GM23338 (cell line): ENCODE data around the gene SBK1.

ENCODE experiments used
- CREB1 ChIP-seq: fragments of 250-450 bp; sonication (Bioruptor Pico); IDR thresholded peaks from 2 replicates; pipeline ENCODE4 v1.5.0; 2020; ENCODE audit warnings: low read depth, mild to moderate bottlenecking, moderate library complexity
- EZH2 ChIP-seq: fragments of 200-600 bp; sonication (generic); IDR thresholded peaks from one replicate; pipeline ENCODE4 v1.8.0; 2017; ENCODE audit warnings: antibody characterized with exemption, mild to moderate bottlenecking, low read depth; ENCODE audit not compliant: unreplicated experiment
- EZH2phosphoT487 ChIP-seq: fragments of 200-600 bp; sonication (generic); IDR thresholded peaks from one replicate; pipeline ENCODE4 v1.8.1; 2018; ENCODE audit warnings: antibody characterized with exemption; ENCODE audit not compliant: unreplicated experiment
- JUNB ChIP-seq: IDR thresholded peaks from one replicate; pipeline ENCODE4 v1.6.1; 2016; ENCODE audit warnings: antibody characterized with exemption; ENCODE audit not compliant: unreplicated experiment
- NANOG ChIP-seq: IDR thresholded peaks from 2 replicates; pipeline ENCODE4 v1.6.1; 2016; ENCODE audit warnings: antibody characterized with exemption, borderline replicate concordance
- POLR2AphosphoS5 ChIP-seq: IDR thresholded peaks from 2 replicates; pipeline ENCODE4 v1.6.1; 2016; ENCODE audit warnings: antibody characterized with exemption, low read depth
- ZNF331 ChIP-seq: fragments of 250-450 bp; sonication (Bioruptor Pico); IDR thresholded peaks from 2 replicates; pipeline ENCODE4 v1.5.0; 2020; ENCODE audit warnings: low read depth, mild to moderate bottlenecking, moderate library complexity
- TF ChIP-seq, protein P1 (sequence below), 2 experiments: fragments of 200-600 bp in 1 of 2; sonication (generic) in 1 of 2; conservative IDR thresholded peaks; 2 replicates each; pipeline versions ENCODE4 v1.5.1 to v1.6.1; 2016 to 2017; ENCODE audit warnings: antibody characterized with exemption in 2 of 2, low read depth in 2 of 2, mild to moderate bottlenecking in 2 of 2, moderate library complexity in 1 of 2
- TF ChIP-seq, protein P2 (sequence below): IDR thresholded peaks from 2 replicates; pipeline ENCODE4 v1.6.1; 2016; ENCODE audit warnings: antibody characterized with exemption
- TF ChIP-seq, protein P3 (sequence below): IDR thresholded peaks from one replicate; pipeline ENCODE4 v1.6.1; 2018; ENCODE audit warnings: antibody characterized with exemption; ENCODE audit not compliant: unreplicated experiment
- TF ChIP-seq, protein P4 (sequence below): fragments of 250-450 bp; sonication (Bioruptor Pico); IDR thresholded peaks from 2 replicates; pipeline ENCODE4 v1.5.0; 2020; ENCODE audit warnings: mild to moderate bottlenecking, moderate library complexity

DNA sequence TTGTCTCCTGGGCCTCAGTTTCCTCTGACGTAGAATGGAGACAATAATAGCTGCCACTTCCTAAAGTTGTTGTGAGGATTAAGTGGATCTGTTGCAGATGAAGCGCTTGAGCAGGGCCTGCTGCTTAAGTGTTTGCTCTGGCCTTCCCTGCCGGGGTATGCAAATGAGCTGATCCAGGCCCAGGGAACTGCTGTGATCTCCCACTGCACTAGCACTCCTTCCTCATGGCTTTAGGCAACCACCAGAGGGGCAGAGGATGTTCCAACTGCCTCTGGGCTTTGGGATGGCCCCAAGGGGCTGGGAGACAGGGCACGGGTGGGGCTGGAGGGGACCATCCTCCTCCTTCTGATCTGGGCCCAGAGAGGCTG is 6.2 kb downstream of the SBK1 start:
- TF ChIP-seq, protein P1, sequence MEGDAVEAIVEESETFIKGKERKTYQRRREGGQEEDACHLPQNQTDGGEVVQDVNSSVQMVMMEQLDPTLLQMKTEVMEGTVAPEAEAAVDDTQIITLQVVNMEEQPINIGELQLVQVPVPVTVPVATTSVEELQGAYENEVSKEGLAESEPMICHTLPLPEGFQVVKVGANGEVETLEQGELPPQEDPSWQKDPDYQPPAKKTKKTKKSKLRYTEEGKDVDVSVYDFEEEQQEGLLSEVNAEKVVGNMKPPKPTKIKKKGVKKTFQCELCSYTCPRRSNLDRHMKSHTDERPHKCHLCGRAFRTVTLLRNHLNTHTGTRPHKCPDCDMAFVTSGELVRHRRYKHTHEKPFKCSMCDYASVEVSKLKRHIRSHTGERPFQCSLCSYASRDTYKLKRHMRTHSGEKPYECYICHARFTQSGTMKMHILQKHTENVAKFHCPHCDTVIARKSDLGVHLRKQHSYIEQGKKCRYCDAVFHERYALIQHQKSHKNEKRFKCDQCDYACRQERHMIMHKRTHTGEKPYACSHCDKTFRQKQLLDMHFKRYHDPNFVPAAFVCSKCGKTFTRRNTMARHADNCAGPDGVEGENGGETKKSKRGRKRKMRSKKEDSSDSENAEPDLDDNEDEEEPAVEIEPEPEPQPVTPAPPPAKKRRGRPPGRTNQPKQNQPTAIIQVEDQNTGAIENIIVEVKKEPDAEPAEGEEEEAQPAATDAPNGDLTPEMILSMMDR (conservative IDR thresholded peaks at IDR 0.05; ENCODE audit: low read depth in 2 of 2): no peak
- no peak for TF ChIP-seq POLR2AphosphoS5
- no peak for TF ChIP-seq EZH2
- no peak for TF ChIP-seq JUNB
- TF ChIP-seq, protein P2, sequence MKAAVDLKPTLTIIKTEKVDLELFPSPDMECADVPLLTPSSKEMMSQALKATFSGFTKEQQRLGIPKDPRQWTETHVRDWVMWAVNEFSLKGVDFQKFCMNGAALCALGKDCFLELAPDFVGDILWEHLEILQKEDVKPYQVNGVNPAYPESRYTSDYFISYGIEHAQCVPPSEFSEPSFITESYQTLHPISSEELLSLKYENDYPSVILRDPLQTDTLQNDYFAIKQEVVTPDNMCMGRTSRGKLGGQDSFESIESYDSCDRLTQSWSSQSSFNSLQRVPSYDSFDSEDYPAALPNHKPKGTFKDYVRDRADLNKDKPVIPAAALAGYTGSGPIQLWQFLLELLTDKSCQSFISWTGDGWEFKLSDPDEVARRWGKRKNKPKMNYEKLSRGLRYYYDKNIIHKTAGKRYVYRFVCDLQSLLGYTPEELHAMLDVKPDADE: no peak
- TF ChIP-seq, protein P3, sequence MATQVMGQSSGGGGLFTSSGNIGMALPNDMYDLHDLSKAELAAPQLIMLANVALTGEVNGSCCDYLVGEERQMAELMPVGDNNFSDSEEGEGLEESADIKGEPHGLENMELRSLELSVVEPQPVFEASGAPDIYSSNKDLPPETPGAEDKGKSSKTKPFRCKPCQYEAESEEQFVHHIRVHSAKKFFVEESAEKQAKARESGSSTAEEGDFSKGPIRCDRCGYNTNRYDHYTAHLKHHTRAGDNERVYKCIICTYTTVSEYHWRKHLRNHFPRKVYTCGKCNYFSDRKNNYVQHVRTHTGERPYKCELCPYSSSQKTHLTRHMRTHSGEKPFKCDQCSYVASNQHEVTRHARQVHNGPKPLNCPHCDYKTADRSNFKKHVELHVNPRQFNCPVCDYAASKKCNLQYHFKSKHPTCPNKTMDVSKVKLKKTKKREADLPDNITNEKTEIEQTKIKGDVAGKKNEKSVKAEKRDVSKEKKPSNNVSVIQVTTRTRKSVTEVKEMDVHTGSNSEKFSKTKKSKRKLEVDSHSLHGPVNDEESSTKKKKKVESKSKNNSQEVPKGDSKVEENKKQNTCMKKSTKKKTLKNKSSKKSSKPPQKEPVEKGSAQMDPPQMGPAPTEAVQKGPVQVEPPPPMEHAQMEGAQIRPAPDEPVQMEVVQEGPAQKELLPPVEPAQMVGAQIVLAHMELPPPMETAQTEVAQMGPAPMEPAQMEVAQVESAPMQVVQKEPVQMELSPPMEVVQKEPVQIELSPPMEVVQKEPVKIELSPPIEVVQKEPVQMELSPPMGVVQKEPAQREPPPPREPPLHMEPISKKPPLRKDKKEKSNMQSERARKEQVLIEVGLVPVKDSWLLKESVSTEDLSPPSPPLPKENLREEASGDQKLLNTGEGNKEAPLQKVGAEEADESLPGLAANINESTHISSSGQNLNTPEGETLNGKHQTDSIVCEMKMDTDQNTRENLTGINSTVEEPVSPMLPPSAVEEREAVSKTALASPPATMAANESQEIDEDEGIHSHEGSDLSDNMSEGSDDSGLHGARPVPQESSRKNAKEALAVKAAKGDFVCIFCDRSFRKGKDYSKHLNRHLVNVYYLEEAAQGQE: no peak
- no peak for TF ChIP-seq CREB1
- TF ChIP-seq EZH2phosphoT487: no peak
- TF ChIP-seq, protein P4, sequence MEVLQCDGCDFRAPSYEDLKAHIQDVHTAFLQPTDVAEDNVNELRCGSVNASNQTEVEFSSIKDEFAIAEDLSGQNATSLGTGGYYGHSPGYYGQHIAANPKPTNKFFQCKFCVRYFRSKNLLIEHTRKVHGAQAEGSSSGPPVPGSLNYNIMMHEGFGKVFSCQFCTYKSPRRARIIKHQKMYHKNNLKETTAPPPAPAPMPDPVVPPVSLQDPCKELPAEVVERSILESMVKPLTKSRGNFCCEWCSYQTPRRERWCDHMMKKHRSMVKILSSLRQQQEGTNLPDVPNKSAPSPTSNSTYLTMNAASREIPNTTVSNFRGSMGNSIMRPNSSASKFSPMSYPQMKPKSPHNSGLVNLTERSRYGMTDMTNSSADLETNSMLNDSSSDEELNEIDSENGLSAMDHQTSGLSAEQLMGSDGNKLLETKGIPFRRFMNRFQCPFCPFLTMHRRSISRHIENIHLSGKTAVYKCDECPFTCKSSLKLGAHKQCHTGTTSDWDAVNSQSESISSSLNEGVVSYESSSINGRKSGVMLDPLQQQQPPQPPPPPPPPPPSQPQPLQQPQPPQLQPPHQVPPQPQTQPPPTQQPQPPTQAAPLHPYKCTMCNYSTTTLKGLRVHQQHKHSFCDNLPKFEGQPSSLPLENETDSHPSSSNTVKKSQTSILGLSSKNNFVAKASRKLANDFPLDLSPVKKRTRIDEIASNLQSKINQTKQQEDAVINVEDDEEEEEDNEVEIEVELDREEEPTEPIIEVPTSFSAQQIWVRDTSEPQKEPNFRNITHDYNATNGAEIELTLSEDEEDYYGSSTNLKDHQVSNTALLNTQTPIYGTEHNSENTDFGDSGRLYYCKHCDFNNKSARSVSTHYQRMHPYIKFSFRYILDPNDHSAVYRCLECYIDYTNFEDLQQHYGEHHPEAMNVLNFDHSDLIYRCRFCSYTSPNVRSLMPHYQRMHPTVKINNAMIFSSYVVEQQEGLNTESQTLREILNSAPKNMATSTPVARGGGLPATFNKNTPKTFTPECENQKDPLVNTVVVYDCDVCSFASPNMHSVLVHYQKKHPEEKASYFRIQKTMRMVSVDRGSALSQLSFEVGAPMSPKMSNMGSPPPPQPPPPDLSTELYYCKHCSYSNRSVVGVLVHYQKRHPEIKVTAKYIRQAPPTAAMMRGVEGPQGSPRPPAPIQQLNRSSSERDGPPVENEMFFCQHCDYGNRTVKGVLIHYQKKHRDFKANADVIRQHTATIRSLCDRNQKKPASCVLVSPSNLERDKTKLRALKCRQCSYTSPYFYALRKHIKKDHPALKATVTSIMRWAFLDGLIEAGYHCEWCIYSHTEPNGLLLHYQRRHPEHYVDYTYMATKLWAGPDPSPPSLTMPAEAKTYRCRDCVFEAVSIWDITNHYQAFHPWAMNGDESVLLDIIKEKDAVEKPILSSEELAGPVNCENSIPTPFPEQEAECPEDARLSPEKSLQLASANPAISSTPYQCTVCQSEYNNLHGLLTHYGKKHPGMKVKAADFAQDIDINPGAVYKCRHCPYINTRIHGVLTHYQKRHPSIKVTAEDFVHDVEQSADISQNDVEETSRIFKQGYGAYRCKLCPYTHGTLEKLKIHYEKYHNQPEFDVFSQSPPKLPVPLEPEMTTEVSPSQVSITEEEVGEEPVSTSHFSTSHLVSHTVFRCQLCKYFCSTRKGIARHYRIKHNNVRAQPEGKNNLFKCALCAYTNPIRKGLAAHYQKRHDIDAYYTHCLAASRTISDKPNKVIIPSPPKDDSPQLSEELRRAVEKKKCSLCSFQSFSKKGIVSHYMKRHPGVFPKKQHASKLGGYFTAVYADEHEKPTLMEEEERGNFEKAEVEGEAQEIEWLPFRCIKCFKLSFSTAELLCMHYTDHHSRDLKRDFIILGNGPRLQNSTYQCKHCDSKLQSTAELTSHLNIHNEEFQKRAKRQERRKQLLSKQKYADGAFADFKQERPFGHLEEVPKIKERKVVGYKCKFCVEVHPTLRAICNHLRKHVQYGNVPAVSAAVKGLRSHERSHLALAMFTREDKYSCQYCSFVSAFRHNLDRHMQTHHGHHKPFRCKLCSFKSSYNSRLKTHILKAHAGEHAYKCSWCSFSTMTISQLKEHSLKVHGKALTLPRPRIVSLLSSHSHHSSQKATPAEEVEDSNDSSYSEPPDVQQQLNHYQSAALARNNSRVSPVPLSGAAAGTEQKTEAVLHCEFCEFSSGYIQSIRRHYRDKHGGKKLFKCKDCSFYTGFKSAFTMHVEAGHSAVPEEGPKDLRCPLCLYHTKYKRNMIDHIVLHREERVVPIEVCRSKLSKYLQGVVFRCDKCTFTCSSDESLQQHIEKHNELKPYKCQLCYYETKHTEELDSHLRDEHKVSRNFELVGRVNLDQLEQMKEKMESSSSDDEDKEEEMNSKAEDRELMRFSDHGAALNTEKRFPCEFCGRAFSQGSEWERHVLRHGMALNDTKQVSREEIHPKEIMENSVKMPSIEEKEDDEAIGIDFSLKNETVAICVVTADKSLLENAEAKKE (CRISPR knock-in tag): no peak
- no peak for TF ChIP-seq NANOG
- no peak for TF ChIP-seq ZNF331
